ENCODE results near the gene NCCRP1.

GRCh38 chr19:39170386-39171231, 26.2 kb upstream of the NCCRP1 start:
- TF ChIP-seq NR2C2 (IDR thresholded peaks at IDR 0.05; ENCODE audit: borderline replicate concordance, control insufficient read depth, insufficient read length, low read depth) (no peak), NFYB (IDR thresholded peaks at IDR 0.05; ENCODE audit: insufficient read depth, low read depth, low read length) (no peak), CTCF (IDR thresholded peaks at IDR 0.05 in 2 of 3, conservative IDR thresholded peaks at IDR 0.05 in 1 of 3; ENCODE audit: control insufficient read depth in 2 of 3, extremely low read depth in 1 of 3, insufficient read depth in 1 of 3, low read depth in 3 of 3, low read length in 3 of 3) (no peak), SUPT20H (IDR thresholded peaks at IDR 0.05; ENCODE audit: borderline replicate concordance, control insufficient read depth, low read depth, low read length) (no peak), MXI1 (IDR thresholded peaks at IDR 0.05; ENCODE audit: low read depth, low read length) (no peak), CREM (IDR thresholded peaks at IDR 0.05; ENCODE audit: low read depth) (no peak), PBX3 (IDR thresholded peaks at IDR 0.05; ENCODE audit: insufficient replicate concordance, low read depth, low read length) (no peak), YY1 (IDR thresholded peaks at IDR 0.05; ENCODE audit: low read depth, low read length) (no peak), CBFB (IDR thresholded peaks at IDR 0.05; ENCODE audit: low read depth) (no peak), MEF2A (IDR thresholded peaks at IDR 0.05; ENCODE audit: insufficient read depth, low read depth, low read length) (no peak), GATAD2B (conservative IDR thresholded peaks at IDR 0.05; ENCODE audit: low read depth) (no peak)

Measured in GM12878 (cell line).